CD8-positive, alpha-beta memory T cell (primary cell): Measurements from ENCODE around the gene ST3GAL2. TPM values are rescaled to one million over a fixed set of nuclear protein-coding genes. Genes with fewer than 3 reads are reported as not detected.

Source experiments
- CTCF ChIA-PET: fragments of 350-600 bp; sonication (Branson Sonifier 250); formaldehyde crosslinking; loops from one replicate; lab custom pipeline; 2021; ENCODE audit warnings: antibody characterized with exemption; lab: Charles Lee
- POLR2A ChIA-PET: fragments of 350-600 bp; sonication (Branson Sonifier 250); formaldehyde crosslinking; loops from one replicate; lab custom pipeline; 2021; ENCODE audit warnings: antibody characterized with exemption; lab: Charles Lee
- DNase-seq, 5 donors: peaks; one replicate each; pipeline versions ENCODE4 v3.0.0 to v3.0.0-alpha.2; 2020 to 2022; ENCODE audit warnings: mixed read lengths in 1 of 5
- H3K27ac ChIP-seq: one replicate; pipeline ENCODE4 v1.7.0; 2013; ENCODE audit warnings: low read depth, mild to moderate bottlenecking, low read length, moderate library complexity
- H3K27me3 ChIP-seq: 2 replicates; pipeline ENCODE4 v1.7.0; 2013; ENCODE audit warnings: low read length, mild to moderate bottlenecking; ENCODE audit not compliant: insufficient read depth, poor library complexity, severe bottlenecking
- H3K36me3 ChIP-seq: 2 replicates; pipeline ENCODE4 v1.7.0; 2013; ENCODE audit warnings: mild to moderate bottlenecking, low read length, moderate library complexity; ENCODE audit not compliant: insufficient read depth
- H3K4me1 ChIP-seq: 2 replicates; pipeline ENCODE4 v1.7.0; 2013; ENCODE audit warnings: mild to moderate bottlenecking, low read length, moderate library complexity; ENCODE audit not compliant: insufficient read depth
- H3K4me3 ChIP-seq: 2 replicates; pipeline ENCODE4 v1.7.0; 2013; ENCODE audit warnings: mild to moderate bottlenecking, low read length
- H3K9me3 ChIP-seq: 2 replicates; pipeline ENCODE4 v1.7.0; 2013; ENCODE audit warnings: mild to moderate bottlenecking, low read length
- H3K27ac Mint-ChIP-seq, 8 donors: one replicate each; pipeline ENCODE4 v1.8.0; 2020 to 2021; ENCODE audit warnings: mixed read lengths in 8 of 8, mild to moderate bottlenecking in 6 of 8, inconsistent platforms in 3 of 8, moderate library complexity in 3 of 8
- H3K27me3 Mint-ChIP-seq, 2 donors: one replicate each; pipeline ENCODE4 v1.8.0; 2020 to 2021; ENCODE audit warnings: mixed read lengths in 2 of 2, mild to moderate bottlenecking in 1 of 2, moderate library complexity in 1 of 2
- H3K36me3 Mint-ChIP-seq, 3 donors: one replicate each; pipeline ENCODE4 v1.8.0; 2020 to 2021; ENCODE audit warnings: mixed read lengths in 3 of 3, inconsistent platforms in 1 of 3, mild to moderate bottlenecking in 1 of 3
- H3K4me1 Mint-ChIP-seq, 3 donors: one replicate each; pipeline ENCODE4 v1.8.0; 2020 to 2021; ENCODE audit warnings: mixed read lengths in 3 of 3, inconsistent platforms in 1 of 3, mild to moderate bottlenecking in 1 of 3
- H3K4me3 Mint-ChIP-seq, 7 donors: one replicate each; pipeline ENCODE4 v1.8.0; 2020 to 2021; ENCODE audit warnings: mixed read lengths in 7 of 7, mild to moderate bottlenecking in 6 of 7, moderate library complexity in 4 of 7, inconsistent platforms in 2 of 7
- H3K9me3 Mint-ChIP-seq, 5 donors: one replicate each; pipeline ENCODE4 v1.8.0; 2020 to 2022; ENCODE audit warnings: mixed read lengths in 5 of 5, mild to moderate bottlenecking in 3 of 5, moderate library complexity in 2 of 5, inconsistent platforms in 1 of 5
- polyA plus RNA-seq: library from polyadenylated mRNA; unstranded; fragments of 300-500 nt; fragmentation: Illumina TruSeq; gene quantifications from one replicate; pipeline ENCODE4 v1.2.3, GENCODE V29; 2021
- total RNA-seq, 2 experiments: library from RNA; stranded (reverse); gene quantifications; one replicate each; pipeline ENCODE4 v1.2.3, GENCODE V29; 2021

ST3GAL2 gene
- total and polyA plus RNA-seq, 3 experiments from 2014 or later, result 20.1 to 24.8 (median 24.2) TPM

DNA sequence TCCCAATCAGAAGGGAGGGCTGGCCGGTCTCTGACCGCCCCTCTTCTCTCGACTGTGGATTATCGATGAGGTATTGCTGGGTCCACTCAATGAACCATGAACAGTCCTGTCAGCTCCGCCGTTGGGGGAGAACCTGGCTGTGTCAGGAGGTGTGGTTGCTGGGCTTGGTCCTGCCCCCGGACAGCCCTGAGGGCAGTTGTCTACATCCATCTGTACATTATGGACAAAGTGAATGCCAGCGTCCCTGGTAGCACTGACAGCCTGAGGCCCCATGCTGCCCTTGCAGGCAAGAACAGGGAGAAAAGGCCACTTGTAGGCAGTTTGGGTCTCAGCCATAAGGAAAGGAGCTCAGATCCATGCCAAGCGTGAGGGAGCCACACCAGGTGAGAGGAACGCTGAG is 38.9 kb downstream of the ST3GAL2 start:
- POLR2A ChIA-PET, result no interaction called here
- no peaks in the 10 kb centered on the region for H3K36me3 ChIP-seq

DNA sequence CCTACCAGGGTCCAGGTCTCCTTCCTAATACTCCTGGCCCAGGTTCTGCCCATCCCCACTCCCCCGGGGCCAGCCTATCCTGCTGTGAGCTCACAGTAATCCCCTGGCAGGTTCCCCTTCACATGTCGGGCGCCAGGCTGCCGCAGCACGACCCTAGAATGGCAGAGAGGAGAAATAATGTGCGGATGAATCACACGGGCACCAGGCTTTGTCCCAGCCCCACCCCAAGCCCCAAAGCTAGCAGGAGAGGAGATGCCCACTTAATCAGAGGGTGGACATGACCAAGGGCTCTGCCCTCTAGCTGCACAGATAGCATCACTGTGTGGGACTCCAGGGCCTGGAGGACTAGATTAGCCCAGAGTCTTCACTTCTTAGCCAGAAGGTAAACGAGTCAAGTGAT is 39.5 kb downstream of the ST3GAL2 start:
- no peak overlapping the region for H3K4me3 Mint-ChIP-seq
- ChIA-PET POLR2A (no interaction called here), CTCF (interaction anchor here (0.7 to 1.3 kb wide), 2 partner anchors 9 to 64 kb away, joined by 3 read pairs; no protein-coding TSS in a partner anchor)
- no peak for DNase-seq
- no peaks in the 10 kb centered on the region for H3K9me3 Mint-ChIP-seq
- H3K27ac Mint-ChIP-seq, result no peak overlapping the region
- H3K4me1 Mint-ChIP-seq, result peaks cover 20 to 26% (median 23%) of the 10 kb centered on the region in 3 donors
- no peaks in the 10 kb centered on the region for H3K9me3 ChIP-seq
- H3K36me3 ChIP-seq, result no peaks in the 10 kb centered on the region
- no peak overlapping the region for H3K4me3 ChIP-seq
- no peak overlapping the region for H3K27ac ChIP-seq
- H3K36me3 Mint-ChIP-seq, result peaks cover 0 to 27% (median 3%) of the 10 kb centered on the region in 3 donors
- H3K27me3 Mint-ChIP-seq, result peaks cover 0 to 2% of the 10 kb centered on the region in 2 donors
- no peaks in the 10 kb centered on the region for H3K27me3 ChIP-seq
- peaks cover 15% of the 10 kb centered on the region for H3K4me1 ChIP-seq

More for the DNA sequence above, 38.9 kb downstream of the ST3GAL2 start:
- H3K27me3 ChIP-seq, result no peaks in the 10 kb centered on the region
- H3K4me1 Mint-ChIP-seq, result peaks cover 25 to 32% (median 29%) of the 10 kb centered on the region in 3 donors
- H3K4me3 ChIP-seq, result no peak overlapping the region
- no peak for DNase-seq
- H3K36me3 Mint-ChIP-seq, result peaks cover 0 to 27% (median 3%) of the 10 kb centered on the region in 3 donors
- no peaks in the 10 kb centered on the region for H3K9me3 ChIP-seq
- no peak overlapping the region for H3K4me3 Mint-ChIP-seq
- no peak overlapping the region for H3K27ac Mint-ChIP-seq
- CTCF ChIA-PET, result interaction anchor here (1.3 kb wide), 1 partner anchor 9 kb away, joined by 3 read pairs; no protein-coding TSS in a partner anchor
- H3K27ac ChIP-seq, result no peak overlapping the region
- peaks cover 0 to 2% of the 10 kb centered on the region in 2 donors for H3K27me3 Mint-ChIP-seq
- no peaks in the 10 kb centered on the region for H3K9me3 Mint-ChIP-seq
- peaks cover 21% of the 10 kb centered on the region for H3K4me1 ChIP-seq

DNA sequence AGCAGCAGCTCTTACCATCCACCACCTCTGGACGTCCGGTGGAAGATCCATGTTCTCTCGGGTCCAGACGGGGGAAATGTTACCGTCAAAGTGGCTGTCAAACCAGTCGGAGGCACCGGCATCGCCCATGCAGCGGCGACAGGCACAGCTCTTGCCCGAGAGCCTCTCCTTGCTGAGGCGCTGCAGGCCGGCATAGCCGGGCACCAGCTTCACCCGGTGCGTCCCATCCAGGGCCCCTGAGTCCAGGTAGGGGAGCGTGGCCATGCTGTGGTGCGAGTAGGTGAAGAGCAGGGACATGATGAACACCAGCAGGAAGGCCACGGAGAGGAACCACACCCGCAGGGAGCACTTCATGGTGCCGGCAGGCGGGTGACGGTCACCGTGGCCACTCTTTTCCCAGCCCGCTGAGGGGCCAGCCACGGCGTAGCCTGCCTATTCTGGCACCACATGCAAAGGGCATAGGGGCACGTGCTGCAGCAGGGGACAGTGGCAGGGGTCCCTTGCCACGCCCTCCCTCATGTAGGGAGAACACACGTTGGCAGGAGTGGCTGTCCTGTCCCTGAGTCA is 40.6 kb downstream of the ST3GAL2 start:
- Histone ChIP-seq H3K4me1 (peaks cover 4% of the 10 kb centered on the region), H3K27me3 (no peaks in the 10 kb centered on the region), H3K4me3 (no peak overlapping the region), H3K36me3 (no peaks in the 10 kb centered on the region), H3K9me3 (no peaks in the 10 kb centered on the region), H3K27ac (no peak overlapping the region)
- Mint-ChIP-seq H3K27me3 (no peaks in the 10 kb centered on the region), H3K27ac (no peak overlapping the region), H3K4me3 (no peak overlapping the region), H3K9me3 (no peaks in the 10 kb centered on the region), H3K4me1 (peaks cover 10 to 17% (median 16%) of the 10 kb centered on the region in 3 donors), H3K36me3 (peaks cover 0 to 29% (median 2%) of the 10 kb centered on the region in 3 donors)
- no peak for DNase-seq
- POLR2A ChIA-PET, result no interaction called here
- CTCF ChIA-PET, result no interaction called here

DNA sequence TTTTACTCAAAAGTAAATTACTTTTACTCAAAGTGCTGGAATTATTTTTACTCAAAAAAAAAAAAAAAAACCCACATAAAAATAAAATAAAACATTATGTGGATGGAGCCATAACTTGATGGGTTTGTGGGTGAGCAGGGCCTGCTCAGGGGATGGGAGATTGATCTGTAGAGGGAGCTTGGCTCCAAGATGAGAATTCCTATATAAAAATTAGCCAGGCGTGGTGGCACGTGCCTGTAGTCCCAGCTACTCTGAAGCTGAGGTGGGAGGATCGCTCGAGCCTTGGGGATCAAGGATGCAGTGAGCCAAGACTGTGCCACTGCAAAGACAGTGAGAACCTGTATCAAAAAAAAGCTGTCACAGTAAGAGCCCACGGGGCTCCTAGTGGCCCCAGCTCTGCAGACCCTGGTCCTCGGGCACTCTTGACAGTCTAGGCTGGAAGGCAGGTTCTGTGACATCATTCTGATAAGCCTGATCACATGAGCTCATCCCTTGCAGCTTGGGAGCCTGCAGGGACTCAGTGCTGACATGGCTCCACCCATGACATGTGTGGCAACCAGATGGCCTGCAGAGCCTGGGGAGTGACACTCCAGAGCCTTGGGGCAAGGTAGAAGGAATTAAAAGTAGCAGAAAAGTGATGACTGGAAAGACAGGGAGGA is 42.5 kb downstream of the ST3GAL2 start:
- H3K27me3 ChIP-seq, result no peaks in the 10 kb centered on the region
- peaks cover 0 to 9% (median 6%) of the 10 kb centered on the region in 3 donors for H3K4me1 Mint-ChIP-seq
- H3K27ac ChIP-seq, result no peak overlapping the region
- no peaks in the 10 kb centered on the region for H3K4me1 ChIP-seq
- peak overlapping the region in 1 of 8 donors; percentile 36 for H3K27ac Mint-ChIP-seq
- H3K36me3 Mint-ChIP-seq, result peaks cover 0 to 33% (median 0%) of the 10 kb centered on the region in 3 donors
- POLR2A ChIA-PET, result no interaction called here
- H3K4me3 Mint-ChIP-seq, result no peak overlapping the region
- DNase-seq, result no peak
- H3K4me3 ChIP-seq, result no peak overlapping the region
- no peaks in the 10 kb centered on the region for H3K36me3 ChIP-seq
- H3K27me3 Mint-ChIP-seq, result no peaks in the 10 kb centered on the region
- no peaks in the 10 kb centered on the region for H3K9me3 Mint-ChIP-seq
- CTCF ChIA-PET, result interaction anchor here (0.7 to 1.2 kb wide), 6 partner anchors 13 to 99 kb away, joined by 3 to 4 read pairs (median 4); partner anchors contain the start of gene FCSK
- no peaks in the 10 kb centered on the region for H3K9me3 ChIP-seq

DNA sequence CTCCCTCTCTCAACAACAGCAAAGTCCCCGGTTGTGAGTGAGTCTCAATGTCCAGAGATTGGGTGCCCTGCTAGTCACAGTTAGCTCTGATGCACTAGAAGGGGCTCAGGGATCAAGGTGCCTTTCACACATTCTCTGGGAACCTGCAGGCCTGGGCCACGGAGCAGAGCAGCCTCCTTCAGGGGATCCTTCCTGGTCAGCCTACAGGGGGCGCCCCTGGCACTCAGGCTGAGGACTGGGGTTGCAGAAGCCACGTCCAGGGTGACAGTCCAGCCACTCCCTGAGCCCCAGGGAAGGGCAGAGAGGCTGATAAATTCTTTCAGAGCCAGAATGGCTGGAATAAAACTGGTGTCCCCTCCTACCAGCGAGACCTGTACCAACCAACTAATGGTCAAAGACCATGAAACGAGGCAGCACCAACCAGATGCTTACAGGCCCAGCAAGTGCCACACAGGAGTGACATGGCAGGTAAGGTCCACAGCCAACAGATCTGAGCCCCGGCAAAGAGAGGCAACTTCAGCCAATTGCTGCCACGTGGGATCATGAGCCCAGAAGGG is 43.5 kb downstream of the ST3GAL2 start:
- no peaks in the 10 kb centered on the region for H3K27me3 Mint-ChIP-seq
- peaks cover 0 to 8% (median 4%) of the 10 kb centered on the region in 3 donors for H3K4me1 Mint-ChIP-seq
- no peaks in the 10 kb centered on the region for H3K9me3 Mint-ChIP-seq
- POLR2A ChIA-PET, result no interaction called here
- DNase-seq, result peak; percentile 37 to 66 (median 44)
- Histone ChIP-seq H3K27ac (no peak overlapping the region), H3K36me3 (no peaks in the 10 kb centered on the region), H3K27me3 (no peaks in the 10 kb centered on the region), H3K4me1 (no peaks in the 10 kb centered on the region), H3K4me3 (no peak overlapping the region), H3K9me3 (no peaks in the 10 kb centered on the region)
- H3K4me3 Mint-ChIP-seq, result no peak overlapping the region
- H3K36me3 Mint-ChIP-seq, result peaks cover 0 to 32% (median 0%) of the 10 kb centered on the region in 3 donors
- no peak overlapping the region for H3K27ac Mint-ChIP-seq
- CTCF ChIA-PET, result interaction anchor here (0.8 to 1.9 kb wide), 4 partner anchors 14 to 100 kb away, joined by 3 to 9 read pairs (median 4); partner anchors contain the start of gene FCSK

DNA sequence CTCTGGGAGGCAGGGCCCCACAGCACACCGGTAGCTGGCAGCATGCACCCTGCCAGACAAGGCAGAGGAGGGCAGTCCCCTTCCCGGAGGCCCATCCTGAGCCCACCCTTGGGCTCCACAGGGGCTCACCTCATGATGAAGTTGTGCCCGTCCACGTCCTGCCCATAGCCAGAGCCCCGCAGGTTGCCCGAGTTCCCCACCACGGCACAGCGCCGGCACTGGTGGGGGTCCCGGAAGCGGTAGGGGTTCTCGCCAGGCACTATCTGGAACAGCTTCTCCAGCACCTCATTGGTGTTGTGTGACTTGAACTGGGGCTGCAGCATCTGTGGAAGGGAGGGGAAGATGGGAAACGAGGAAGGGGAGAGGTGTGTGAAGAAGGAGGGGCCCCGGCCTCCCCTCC is 44.0 kb downstream of the ST3GAL2 start:
- peaks cover 0 to 29% (median 0%) of the 10 kb centered on the region in 3 donors for H3K36me3 Mint-ChIP-seq
- Histone ChIP-seq H3K4me3 (no peak overlapping the region), H3K4me1 (no peaks in the 10 kb centered on the region), H3K36me3 (no peaks in the 10 kb centered on the region), H3K27me3 (no peaks in the 10 kb centered on the region), H3K27ac (no peak overlapping the region), H3K9me3 (no peaks in the 10 kb centered on the region)
- CTCF ChIA-PET, result interaction anchor here (0.8 to 1.9 kb wide), 5 partner anchors 13 to 59 kb away, joined by 3 to 9 read pairs (median 4); partner anchors contain the start of gene FCSK
- H3K4me1 Mint-ChIP-seq, result peaks cover 0 to 8% (median 4%) of the 10 kb centered on the region in 3 donors
- H3K27me3 Mint-ChIP-seq, result no peaks in the 10 kb centered on the region
- POLR2A ChIA-PET, result interaction anchor here (0.6 kb wide), 1 partner anchor 59 kb away, joined by 6 read pairs; no protein-coding TSS in a partner anchor
- no peak for DNase-seq
- H3K27ac Mint-ChIP-seq, result peak overlapping the region in 1 of 8 donors; percentile 29
- H3K4me3 Mint-ChIP-seq, result no peak overlapping the region
- no peaks in the 10 kb centered on the region for H3K9me3 Mint-ChIP-seq

DNA sequence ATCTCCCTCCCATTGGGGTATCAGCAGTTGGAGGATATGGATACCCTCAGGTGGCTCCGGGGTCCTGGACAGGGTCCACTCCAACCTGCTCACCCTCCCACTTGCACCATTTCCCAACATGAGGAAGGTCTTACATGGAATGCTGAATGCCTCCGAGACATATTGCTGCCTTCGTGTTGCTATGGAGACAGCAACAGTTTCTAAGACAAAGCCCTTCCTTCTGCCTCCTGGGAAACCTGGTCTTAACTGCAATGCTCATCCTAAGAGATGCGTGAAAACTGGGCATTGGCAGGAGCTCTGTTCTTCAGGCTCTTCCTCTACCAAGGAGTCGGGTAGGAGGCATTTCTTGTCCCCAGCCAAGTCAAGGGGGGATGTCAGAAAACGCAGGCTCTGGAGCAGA is 45.2 kb downstream of the ST3GAL2 start:
- Histone ChIP-seq H3K4me3 (no peak overlapping the region), H3K27me3 (no peaks in the 10 kb centered on the region), H3K9me3 (no peaks in the 10 kb centered on the region), H3K27ac (no peak overlapping the region), H3K4me1 (no peaks in the 10 kb centered on the region), H3K36me3 (no peaks in the 10 kb centered on the region)
- ChIA-PET POLR2A (no interaction called here), CTCF (interaction anchor here (0.7 to 1.9 kb wide), 3 partner anchors 13 to 131 kb away, joined by 3 to 9 read pairs (median 4); partner anchors contain the start of gene FCSK)
- Mint-ChIP-seq H3K36me3 (peaks cover 0 to 23% (median 0%) of the 10 kb centered on the region in 3 donors), H3K27ac (peak overlapping the region in 1 of 8 donors; percentile 35), H3K4me1 (peaks cover 0 to 8% (median 4%) of the 10 kb centered on the region in 3 donors), H3K27me3 (no peaks in the 10 kb centered on the region), H3K4me3 (no peak overlapping the region), H3K9me3 (no peaks in the 10 kb centered on the region)
- no peak for DNase-seq
